H1 (cell line): Measurements from ENCODE around the gene GREB1L. TPM values are rescaled to one million over a fixed set of nuclear protein-coding genes. Genes with fewer than 3 reads are reported as not detected.

ENCODE experiments used
- ASH2L ChIP-seq: fragments of 200-600, 300-600 bp; sonication (generic); IDR thresholded peaks from one replicate; pipeline ENCODE4 v1.7.1; 2017; ENCODE audit warnings: low read length
- BRCA1 ChIP-seq: IDR thresholded peaks from 2 replicates; pipeline ENCODE4 v1.6.1; 2012; ENCODE audit warnings: low read depth, low read length, improper control_type of control experiment
- CEBPB ChIP-seq: IDR thresholded peaks from 2 replicates; pipeline ENCODE4 v1.6.1; 2012; ENCODE audit warnings: low read depth, low read length
- CTCF ChIP-seq, 3 experiments: IDR thresholded peaks; 1 replicate in 2 of 3; 2 replicates in 1 of 3; pipeline versions ENCODE4 v1.5.1 to v1.6.1; 2011; ENCODE audit warnings: low read length in 3 of 3, mild to moderate bottlenecking in 3 of 3, inconsistent platforms in 2 of 3, low read depth in 1 of 3, moderate library complexity in 1 of 3; ENCODE audit not compliant: insufficient read depth in 1 of 3; ENCODE audit errors: control extremely low read depth in 1 of 3
- EGR1 ChIP-seq: IDR thresholded peaks from 2 replicates; pipeline ENCODE4 v1.6.1; 2011; ENCODE audit warnings: low read depth, low read length, borderline replicate concordance
- FOSL1 ChIP-seq: IDR thresholded peaks from 2 replicates; pipeline ENCODE4 v1.6.1; 2011; ENCODE audit warnings: mild to moderate bottlenecking, low read depth, low read length, moderate library complexity; ENCODE audit not compliant: insufficient read depth
- MAX ChIP-seq: IDR thresholded peaks from 2 replicates; pipeline ENCODE4 v1.6.1; 2012; ENCODE audit warnings: inconsistent platforms
- POLR2A ChIP-seq, 2 experiments: IDR thresholded peaks; 1 replicate in 1 of 2; 2 replicates in 1 of 2; pipeline ENCODE4 v1.6.1; 2011; ENCODE audit warnings: low read depth in 2 of 2, low read length in 2 of 2, mild to moderate bottlenecking in 2 of 2; ENCODE audit errors: control extremely low read depth in 1 of 2
- POLR2AphosphoS5 ChIP-seq: IDR thresholded peaks from 2 replicates; pipeline ENCODE4 v1.6.1; 2011; ENCODE audit warnings: low read depth, low read length
- RAD21 ChIP-seq, 2 experiments: IDR thresholded peaks in 1 of 2; conservative IDR thresholded peaks in 1 of 2; 2 replicates each; pipeline ENCODE4 v1.6.1; 2011; ENCODE audit warnings: low read depth in 2 of 2, low read length in 2 of 2, improper control_type of control experiment in 1 of 2, inconsistent platforms in 1 of 2, mild to moderate bottlenecking in 1 of 2, moderate library complexity in 1 of 2
- RBBP5 ChIP-seq: IDR thresholded peaks from 2 replicates; pipeline ENCODE4 v1.7.1; 2012; ENCODE audit warnings: low read depth, mild to moderate bottlenecking, inconsistent platforms, low read length, moderate library complexity, borderline replicate concordance
- SIN3A ChIP-seq, 2 experiments: IDR thresholded peaks in 1 of 2; conservative IDR thresholded peaks in 1 of 2; 2 replicates each; pipeline ENCODE4 v1.6.1; 2011 to 2012; ENCODE audit warnings: low read length in 2 of 2, improper control_type of control experiment in 1 of 2, low read depth in 1 of 2, mild to moderate bottlenecking in 1 of 2
- SIRT6 ChIP-seq: IDR thresholded peaks from one replicate; pipeline ENCODE4 v1.7.1; 2012; ENCODE audit warnings: low read length, inconsistent platforms
- SIX5 ChIP-seq: IDR thresholded peaks from 2 replicates; pipeline ENCODE4 v1.6.1; 2011; ENCODE audit warnings: mild to moderate bottlenecking, low read depth, low read length
- TAF7 ChIP-seq: optimal IDR thresholded peaks from 2 replicates; pipeline ENCODE3; 2011; ENCODE audit warnings: low read depth, mild to moderate bottlenecking, inconsistent platforms, low read length, moderate library complexity, borderline replicate concordance
- USF2 ChIP-seq: IDR thresholded peaks from 2 replicates; pipeline ENCODE4 v1.6.1; 2011; ENCODE audit warnings: low read length, improper control_type of control experiment
- YY1 ChIP-seq: IDR thresholded peaks from 2 replicates; pipeline ENCODE4 v1.6.1; 2011; ENCODE audit warnings: low read depth, mild to moderate bottlenecking, low read length
- ZNF274 ChIP-seq: IDR thresholded peaks from 2 replicates; pipeline ENCODE4 v1.7.0; 2012; ENCODE audit warnings: low read length, borderline replicate concordance; ENCODE audit errors: extremely low read depth
- polyA plus RNA-seq, 7 experiments: library from polyadenylated mRNA; depleted of rRNA in 3 of 7; stranded (reverse) in 5 of 7; unstranded in 2 of 7; fragments of >200 nt in 5 of 7; fragments of 200-250 nt in 2 of 7; gene quantifications; 1 replicate in 5 of 7; 2 replicates in 1 of 7; 4 replicates in 1 of 7; pipeline versions ENCODE4 v1.2.1 to v1.2.3, GENCODE V29; 2011 to 2013; ENCODE audit warnings: missing spikeins in 2 of 7, mixed read lengths in 2 of 7
- total RNA-seq: library from RNA; stranded (reverse); fragmentation: NEBNext Ultra II Directional; extraction: Animal tissue kit (Norgen Biotek cat#: 25700); gene quantifications from 2 replicates; pipeline ENCODE4 v1.2.1, GENCODE V29; 2021

GREB1L gene
- total and polyA plus RNA-seq, 2 of the 8 experiments (the other 6 are each of a cell fraction or from before 2014, with no cell fraction given) = 0.34 to 1.6 TPM

DNA sequence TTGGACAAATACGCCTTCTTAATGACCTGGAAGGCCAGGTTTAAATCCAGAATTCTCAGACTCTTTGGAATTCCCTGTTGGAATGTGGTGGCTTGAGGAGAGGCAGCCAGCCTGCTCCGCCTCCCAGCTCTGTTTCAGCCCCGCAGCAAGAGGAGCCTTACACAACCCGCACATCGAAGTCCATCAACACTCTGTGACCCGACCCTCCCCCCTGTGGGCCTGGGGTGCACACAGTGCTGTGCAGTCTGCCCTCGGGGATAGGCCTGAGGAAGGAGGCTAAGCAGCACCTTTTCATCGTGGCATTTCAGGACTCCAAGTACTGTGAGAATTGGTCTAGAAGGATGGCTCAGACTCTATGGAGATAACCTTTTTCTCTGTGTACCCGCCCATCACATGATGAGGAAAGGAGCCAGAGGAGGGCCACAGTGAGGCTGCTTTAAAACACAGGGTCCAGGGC is 73.7 kb downstream of the GREB1L start (continued):
- TF ChIP-seq CEBPB (no peak), SIN3A (conservative IDR thresholded peaks at IDR 0.05 in 1 of 2, IDR thresholded peaks at IDR 0.05 in 1 of 2; ENCODE audit: low read depth in 1 of 2, low read length in 2 of 2) (no peak), SIRT6 (no peak), FOSL1 (no peak), EGR1 (no peak), POLR2AphosphoS5 (no peak), ZNF274 (no peak), CTCF (IDR thresholded peaks at IDR 0.05; ENCODE audit: control extremely low read depth in 1 of 3, insufficient read depth in 1 of 3, low read depth in 1 of 3, low read length in 3 of 3) (peak in 1 of 3 experiments; percentile 2; a peak in 1 of 4 replicates), USF2 (no peak), TAF7 (no peak), MAX (no peak), POLR2A (IDR thresholded peaks at IDR 0.05; ENCODE audit: control extremely low read depth in 1 of 2, low read depth in 2 of 2, low read length in 2 of 2) (no peak), BRCA1 (no peak), YY1 (no peak), ASH2L (peak; percentile 71), RAD21 (IDR thresholded peaks at IDR 0.05 in 1 of 2, conservative IDR thresholded peaks at IDR 0.05 in 1 of 2; ENCODE audit: low read depth in 2 of 2, low read length in 2 of 2) (peak in 1 of 2 experiments; percentile 21; a peak in 1 of 4 replicates), SIX5 (no peak), RBBP5 (no peak)
- TF ChIP-seq, all 59 proteins: peak for 4
